IMR-90 (cell line): Measurements from ENCODE around the gene RNF213. TPM values are rescaled to one million over a fixed set of nuclear protein-coding genes. Genes with fewer than 3 reads are reported as not detected.

Experiments used
- ATAC-seq: fragments of 200-7000 bp; cut with Tn5 transposase; 2 replicates; pipeline ENCODE4 v1.9.1; 2020; ENCODE audit warnings: low read depth, mild to moderate bottlenecking, moderate library complexity
- BruUV-seq: library from RNA; stranded (reverse); fragments of 400-500 nt; replicated peaks from 2 replicates; lab custom pipeline; 2021; lab: Mats Ljungman, UMichigan
- CTCF ChIA-PET: fragments of 300-600 bp; formaldehyde crosslinking; extraction: SDS; loops from one replicate; lab custom pipeline; 2021; ENCODE audit warnings: antibody characterized with exemption; lab: Yijun Ruan, JAX
- POLR2A ChIA-PET: fragments of 300-600 bp; sonication (Branson Sonifier 250); formaldehyde crosslinking; loops from one replicate; lab custom pipeline; 2022; ENCODE audit warnings: antibody characterized with exemption; ENCODE audit not compliant: unreplicated experiment; lab: Charles Lee
- DNase-seq: peaks from one replicate; pipeline ENCODE4 v3.0.0; 2013
- H2AFZ ChIP-seq: replicated peaks from 2 replicates; pipeline ENCODE3; 2013; ENCODE audit warnings: low read length, mild to moderate bottlenecking; ENCODE audit not compliant: poor library complexity
- H2AK5ac ChIP-seq: 2 replicates; pipeline ENCODE4 v1.6.1; 2013; ENCODE audit warnings: low read depth, low read length, inconsistent platforms
- H2AK9ac ChIP-seq: replicated peaks from 2 replicates; pipeline ENCODE3; 2013; ENCODE audit warnings: mild to moderate bottlenecking, low read depth, low read length, moderate library complexity; ENCODE audit not compliant: poor library complexity
- H2BK120ac ChIP-seq: 2 replicates; pipeline ENCODE4 v1.6.1; 2013; ENCODE audit warnings: low read depth, low read length, inconsistent platforms
- H2BK15ac ChIP-seq: 3 replicates; pipeline ENCODE4 v1.6.1; 2013; ENCODE audit warnings: low read depth, low read length, inconsistent platforms
- H2BK20ac ChIP-seq: 2 replicates; pipeline ENCODE4 v1.6.1; 2013; ENCODE audit warnings: low read depth, mild to moderate bottlenecking, inconsistent platforms, low read length, moderate library complexity
- H2BK5ac ChIP-seq: 2 replicates; pipeline ENCODE4 v1.6.1; 2013; ENCODE audit warnings: mild to moderate bottlenecking, low read depth, low read length, inconsistent platforms; ENCODE audit not compliant: poor library complexity, severe bottlenecking
- H3K14ac ChIP-seq: replicated peaks from 2 replicates; pipeline ENCODE4 v1.6.1; 2013; ENCODE audit warnings: low read depth, low read length, inconsistent platforms
- H3K18ac ChIP-seq: 2 replicates; pipeline ENCODE4 v1.6.1; 2013; ENCODE audit warnings: low read depth, low read length, control low read depth
- H3K23ac ChIP-seq: 2 replicates; pipeline ENCODE4 v1.6.1; 2013; ENCODE audit warnings: low read depth, low read length, inconsistent platforms
- H3K27ac ChIP-seq: 2 replicates; pipeline ENCODE4 v1.5.1; 2013; ENCODE audit warnings: mild to moderate bottlenecking, control low read depth, low read length; ENCODE audit not compliant: insufficient read depth
- H3K27me3 ChIP-seq: 2 replicates; pipeline ENCODE4 v1.6.1; 2013; ENCODE audit warnings: low read length; ENCODE audit not compliant: control insufficient read depth, insufficient read depth
- H3K36me3 ChIP-seq: 2 replicates; pipeline ENCODE4 v1.6.1; 2013; ENCODE audit warnings: low read length, mixed read lengths; ENCODE audit not compliant: control insufficient read depth, insufficient read depth
- H3K4ac ChIP-seq: 2 replicates; pipeline ENCODE4 v1.6.1; 2013; ENCODE audit warnings: low read depth, low read length, inconsistent platforms
- H3K4me1 ChIP-seq: 2 replicates; pipeline ENCODE4 v1.6.1; 2013; ENCODE audit warnings: low read length, mixed read lengths; ENCODE audit not compliant: control insufficient read depth, insufficient read depth
- H3K4me2 ChIP-seq: 2 replicates; pipeline ENCODE4 v1.6.1; 2013; ENCODE audit warnings: low read depth, mild to moderate bottlenecking, control low read depth, low read length, moderate library complexity
- H3K4me3 ChIP-seq: 2 replicates; pipeline ENCODE4 v1.5.1; 2013; ENCODE audit warnings: low read depth, mild to moderate bottlenecking, control low read depth, low read length, moderate library complexity; ENCODE audit not compliant: insufficient read depth
- H3K56ac ChIP-seq: 2 replicates; pipeline ENCODE4 v1.6.1; 2013; ENCODE audit warnings: low read length, inconsistent platforms; ENCODE audit not compliant: insufficient read depth; ENCODE audit errors: extremely low read depth
- H3K79me1 ChIP-seq, 2 experiments: 2 replicates each; pipeline ENCODE4 v1.6.1; 2013; ENCODE audit warnings: low read length in 2 of 2, inconsistent platforms in 1 of 2, low read depth in 1 of 2
- H3K9ac ChIP-seq: 2 replicates; pipeline ENCODE4 v1.6.1; 2013; ENCODE audit warnings: low read depth, low read length, control low read depth
- H3K9me1 ChIP-seq: 2 replicates; pipeline ENCODE4 v1.6.1; 2013; ENCODE audit warnings: low read length, inconsistent platforms; ENCODE audit not compliant: insufficient read depth
- H3K9me3 ChIP-seq: 2 replicates; pipeline ENCODE4 v1.6.1; 2013; ENCODE audit warnings: low read length; ENCODE audit not compliant: control insufficient read depth, insufficient read depth
- H4K20me1 ChIP-seq: 2 replicates; pipeline ENCODE4 v1.6.1; 2013; ENCODE audit warnings: low read length, inconsistent platforms; ENCODE audit not compliant: insufficient read depth
- H4K5ac ChIP-seq: 2 replicates; pipeline ENCODE4 v1.6.1; 2013; ENCODE audit warnings: mild to moderate bottlenecking, low read depth, low read length, control low read depth
- H4K8ac ChIP-seq, 2 experiments: 2 replicates each; pipeline ENCODE4 v1.6.1; 2013; ENCODE audit warnings: low read depth in 2 of 2, low read length in 2 of 2, control low read depth in 1 of 2, inconsistent platforms in 1 of 2
- H4K91ac ChIP-seq: 2 replicates; pipeline ENCODE4 v1.6.1; 2013; ENCODE audit warnings: low read depth, low read length, inconsistent platforms; ENCODE audit not compliant: insufficient read depth
- BHLHE40 ChIP-seq: fragments of 150-350 bp; IDR thresholded peaks from 2 replicates; pipeline ENCODE4 v1.6.1; 2016; ENCODE audit warnings: mild to moderate bottlenecking, low read depth, low read length
- CEBPB ChIP-seq: IDR thresholded peaks from 2 replicates; pipeline ENCODE4 v1.6.1; 2012; ENCODE audit warnings: low read depth, low read length, improper control_type of control experiment
- CHD1 ChIP-seq: IDR thresholded peaks from 2 replicates; pipeline ENCODE4 v1.6.1; 2012; ENCODE audit warnings: low read depth, low read length, improper control_type of control experiment
- CTCF ChIP-seq: conservative IDR thresholded peaks from 2 replicates; pipeline ENCODE4 v1.5.1; 2012; ENCODE audit warnings: mild to moderate bottlenecking, low read depth, low read length, improper control_type of control experiment
- ELK1 ChIP-seq: fragments of 150-350 bp; IDR thresholded peaks from 2 replicates; pipeline ENCODE4 v1.6.1; 2016; ENCODE audit warnings: low read depth, mild to moderate bottlenecking, low read length, moderate library complexity, borderline replicate concordance
- FOS ChIP-seq: fragments of 150-350 bp; IDR thresholded peaks from 2 replicates; pipeline ENCODE4 v1.6.1; 2016; ENCODE audit warnings: low read depth, low read length
- NFE2L2 ChIP-seq: fragments of 150-350 bp; IDR thresholded peaks from 2 replicates; pipeline ENCODE4 v1.6.1; 2016; ENCODE audit warnings: low read depth, mild to moderate bottlenecking, low read length
- RAD21 ChIP-seq: IDR thresholded peaks from 2 replicates; pipeline ENCODE4 v1.6.1; 2012; ENCODE audit warnings: low read length, improper control_type of control experiment
- RCOR1 ChIP-seq: IDR thresholded peaks from 2 replicates; pipeline ENCODE4 v1.6.1; 2012; ENCODE audit warnings: mild to moderate bottlenecking, low read length, improper control_type of control experiment; ENCODE audit not compliant: insufficient replicate concordance
- WGBS, 2 experiments: methylation state at CpG; one replicate each; pipeline versions ENCODE4 v1.1.5 to v1.1.7; 2013; ENCODE audit warnings: missing lambda C conversion rate in 2 of 2; ENCODE audit not compliant: insufficient read length in 1 of 2; ENCODE audit errors: extremely low coverage in 2 of 2; 5-methylcytosine and 5-hydroxymethylcytosine counted together
- dilution Hi-C: fragments of 300-500 bp; cut with HindIII; formaldehyde crosslinking; loops from one replicate; pipeline ENCODE4 v1.14.3; 2018; ENCODE audit warnings: low sequenced_read_pairs; ENCODE audit not compliant: unreplicated experiment
- in situ Hi-C: fragments of 300-500 bp; cut with MboI; formaldehyde crosslinking; loops from 3 replicates; pipeline ENCODE4 v1.14.3; 2019; ENCODE audit warnings: low sequenced_read_pairs, inconsistent platforms, mixed read lengths
- intact Hi-C: fragments of 100-400 bp; cut with micrococcal nuclease; formaldehyde crosslinking; loops from 2 replicates; pipeline ENCODE4 v1.10.0; 2022
- polyA plus RNA-seq, 3 experiments: library from polyadenylated mRNA; depleted of rRNA; stranded (reverse); fragments of >200 nt; gene quantifications; 2 replicates each; pipeline ENCODE4 v1.2.3, GENCODE V29; 2012; ENCODE audit warnings: low replicate concordance in 1 of 3
- total RNA-seq: library from RNA; depleted of rRNA; stranded (reverse); fragments of >200 nt; gene quantifications from 2 replicates; pipeline ENCODE4 v1.2.3, GENCODE V29; 2012

Gene RNF213
- total and polyA plus RNA-seq, 2 of the 4 experiments (the other 2 are of a cell fraction) = 23.4 to 36.0 TPM

GRCh38 chr17:80382446-80382845 lies 121.8 kb downstream of the RNF213 start:
- dilution Hi-C loops = no loop called here
- Histone ChIP-seq H2AFZ (no peak overlapping the region), H3K4me1 (no peaks in the 10 kb centered on the region), H2BK5ac (no peak overlapping the region), H4K91ac (no peak overlapping the region), H4K8ac (no peak overlapping the region), H2AK9ac (no peak overlapping the region), H3K4me2 (no peak overlapping the region), H2BK15ac (no peak overlapping the region), H3K9me1 (peaks cover 6% of the 10 kb centered on the region; the same call in 1 of the 2 replicates), H2BK120ac (no peak overlapping the region), H3K4me3 (no peak overlapping the region), H3K23ac (no peak overlapping the region), H2AK5ac (no peak overlapping the region), H3K36me3 (peaks cover 82% of the 10 kb centered on the region), H3K14ac (no peak overlapping the region), H2BK20ac (no peak overlapping the region), H3K9ac (no peak overlapping the region), H3K27ac (no peak overlapping the region), H3K79me1 (peaks cover 0 to 7% of the 10 kb centered on the region in 2 experiments; a peak in 1 of 4 replicates), H3K56ac (no peak overlapping the region), H4K20me1 (no peaks in the 10 kb centered on the region; the same call in 1 of the 2 replicates), H3K18ac (no peak overlapping the region), H3K27me3 (no peaks in the 10 kb centered on the region), H3K4ac (no peak overlapping the region), H4K5ac (no peak overlapping the region), H3K9me3 (no peaks in the 10 kb centered on the region)
- intact Hi-C loops = no loop called here
- ATAC-seq (no peak), DNase-seq (no peak)
- in situ Hi-C loops = no loop called here
- no peak for TF ChIP-seq CTCF
- TF ChIP-seq CEBPB = no peak
- TF ChIP-seq BHLHE40 = no peak
- no peak for TF ChIP-seq FOS
- no peak for TF ChIP-seq RAD21
- TF ChIP-seq ELK1 = no peak
- no peak for TF ChIP-seq RCOR1
- no peak for TF ChIP-seq CHD1
- TF ChIP-seq NFE2L2 = no peak
- CTCF ChIA-PET = interaction anchor here (0.5 kb wide), 1 partner anchor 20 kb away, joined by 3 read pairs; no protein-coding TSS in a partner anchor
- POLR2A ChIA-PET = no interaction called here
- no CpG with 5 or more reads among the region's 3 CpGs for WGBS, 2 experiments
- no TSS peak for BruUV-seq
